CD4-positive, alpha-beta memory T cell (primary cell): ENCODE results near the gene EMILIN2. TPM values are rescaled to one million over a fixed set of nuclear protein-coding genes. Genes with fewer than 3 reads are reported as not detected.
"Not testable (repeated sequence)": the region's sequence is repeated elsewhere in the genome, so short reads cannot be mapped to it uniquely, and the experiment has no call there.

Experiments used
- CTCF ChIA-PET: fragments of 350-600 bp; sonication (Branson Sonifier 250); formaldehyde crosslinking; loops from one replicate; lab custom pipeline; 2021; ENCODE audit warnings: inconsistent platforms; ENCODE audit not compliant: partially characterized antibody; lab: Charles Lee
- POLR2A ChIA-PET: fragments of 350-600 bp; sonication (Branson Sonifier 250); formaldehyde crosslinking; loops from one replicate; lab custom pipeline; 2021; ENCODE audit not compliant: partially characterized antibody; lab: Charles Lee
- DNase-seq, 5 donors: peaks; one replicate each; pipeline versions ENCODE4 v3.0.0 to v3.0.0-alpha.2; 2020 to 2022; ENCODE audit warnings: mixed read lengths in 1 of 5
- H3K27ac ChIP-seq: one replicate; pipeline ENCODE4 v1.7.0; 2013; ENCODE audit warnings: low read depth, low read length
- H3K27me3 ChIP-seq: 2 replicates; pipeline ENCODE4 v1.7.0; 2013; ENCODE audit warnings: mild to moderate bottlenecking, low read length, moderate library complexity; ENCODE audit not compliant: insufficient read depth
- H3K36me3 ChIP-seq: 2 replicates; pipeline ENCODE4 v1.7.0; 2013; ENCODE audit warnings: mild to moderate bottlenecking, low read length, moderate library complexity; ENCODE audit not compliant: insufficient read depth
- H3K4me1 ChIP-seq: 2 replicates; pipeline ENCODE4 v1.7.0; 2013; ENCODE audit warnings: mild to moderate bottlenecking, low read length, moderate library complexity; ENCODE audit not compliant: insufficient read depth
- H3K4me3 ChIP-seq, 2 donors: one replicate each; pipeline ENCODE4 v1.7.0; 2013; ENCODE audit warnings: low read length in 2 of 2, mild to moderate bottlenecking in 1 of 2
- H3K9me3 ChIP-seq, 2 donors: one replicate each; pipeline ENCODE4 v1.7.0; 2013; ENCODE audit warnings: low read length in 2 of 2, control low read depth in 1 of 2; ENCODE audit not compliant: control insufficient read depth in 1 of 2
- H3K27ac Mint-ChIP-seq, 7 donors: one replicate each; pipeline ENCODE4 v1.8.0; 2020 to 2021; ENCODE audit warnings: mixed read lengths in 7 of 7, mild to moderate bottlenecking in 6 of 7, inconsistent platforms in 3 of 7, moderate library complexity in 3 of 7
- H3K27me3 Mint-ChIP-seq, 2 donors: one replicate each; pipeline ENCODE4 v1.8.0; 2020 to 2021; ENCODE audit warnings: mixed read lengths in 2 of 2
- H3K36me3 Mint-ChIP-seq, 2 donors: one replicate each; pipeline ENCODE4 v1.8.0; 2020 to 2021; ENCODE audit warnings: mixed read lengths in 2 of 2, inconsistent platforms in 1 of 2, mild to moderate bottlenecking in 1 of 2
- H3K4me1 Mint-ChIP-seq, 4 donors: one replicate each; pipeline ENCODE4 v1.8.0; 2020 to 2021; ENCODE audit warnings: mixed read lengths in 4 of 4, mild to moderate bottlenecking in 1 of 4
- H3K4me3 Mint-ChIP-seq, 8 donors: one replicate each; pipeline ENCODE4 v1.8.0; 2020 to 2021; ENCODE audit warnings: mixed read lengths in 8 of 8, mild to moderate bottlenecking in 7 of 8, moderate library complexity in 6 of 8, inconsistent platforms in 3 of 8
- H3K9me3 Mint-ChIP-seq, 8 donors: one replicate each; pipeline ENCODE4 v1.8.0; 2020 to 2021; ENCODE audit warnings: mixed read lengths in 8 of 8, mild to moderate bottlenecking in 5 of 8, inconsistent platforms in 3 of 8, moderate library complexity in 1 of 8
- intact Hi-C: fragments of 100-400 bp; cut with micrococcal nuclease; formaldehyde crosslinking; loops from one replicate; pipeline ENCODE4 v1.15.1; 2023
- polyA plus RNA-seq, 2 donors: library from polyadenylated mRNA; unstranded; fragments of 300-500 nt; fragmentation: Illumina TruSeq; gene quantifications; one replicate each; pipeline ENCODE4 v1.2.3, GENCODE V29; 2021
- total RNA-seq, 2 experiments: library from RNA; stranded (reverse); gene quantifications; one replicate each; pipeline ENCODE4 v1.2.3, GENCODE V29; 2021

Gene EMILIN2
- total RNA-seq (10 to 100 TPM in 1 of 2 experiments, 1 to 10 TPM in 1; 9.5 to 11.4 TPM), polyA plus RNA-seq (1 to 10 TPM; 4.9 to 7.7 TPM)

- Histone ChIP-seq H3K4me1 (peaks cover 29% of the 10 kb centered on the region), H3K9me3 (no peaks in the 10 kb centered on the region), H3K36me3 (no peaks in the 10 kb centered on the region), H3K27me3 (peaks cover 21% of the 10 kb centered on the region), H3K4me3 (peak within 1 kb of the TSS; percentile 23 to 64), H3K27ac (no peak within 1 kb of the TSS)
- H3K4me1 Mint-ChIP-seq, result peaks cover 15 to 24% (median 21%) of the 10 kb centered on the region in 4 donors
- H3K4me3 Mint-ChIP-seq, result peak within 1 kb of the TSS; percentile 86 to 94 (median 91)
- DNase-seq, result peak; percentile 32 to 58 (median 37)
- H3K27me3 Mint-ChIP-seq, result peaks cover 33 to 35% of the 10 kb centered on the region in 2 donors
- CTCF ChIA-PET, result no interaction called here
- H3K9me3 Mint-ChIP-seq, result no peaks in the 10 kb centered on the region
- POLR2A ChIA-PET, result interaction anchor here (1.0 to 1.5 kb wide), 3 partner anchors 43 to 60 kb away, joined by 3 to 9 read pairs (median 5); no protein-coding TSS in a partner anchor
- intact Hi-C loops, result loop anchor here (2.0 to 5.0 kb wide), 2 partner anchors 36 to 60 kb away; no protein-coding TSS in a partner anchor
- peak within 1 kb of the TSS in 5 of 7 donors; percentile 35 to 73 (median 65) for H3K27ac Mint-ChIP-seq
- H3K36me3 Mint-ChIP-seq, result peaks cover 0 to 2% of the 10 kb centered on the region in 2 donors
Measured at GRCh38 chr18:2846636-2847316, at the start of gene EMILIN2. TSS of gene EMILIN2 (plus strand) at chr18:2847006. CDS start at chr18:2847189, 183 bp downstream.

- Mint-ChIP-seq H3K4me1 (peaks cover under 1 to 15% (median 9%) of the 10 kb centered on the region in 4 donors), H3K27ac (peak overlapping the region in 2 of 7 donors; percentile 43 to 62), H3K9me3 (no peaks in the 10 kb centered on the region), H3K27me3 (no peaks in the 10 kb centered on the region), H3K4me3 (no peak overlapping the region), H3K36me3 (peaks cover 63 to 71% of the 10 kb centered on the region in 2 donors)
- CTCF ChIA-PET, result no interaction called here
- no peak overlapping the region for H3K4me3 ChIP-seq
- POLR2A ChIA-PET, result no interaction called here
- no peaks in the 10 kb centered on the region for H3K9me3 ChIP-seq
- intact Hi-C loops, result no loop called here
- peaks cover 52% of the 10 kb centered on the region for H3K36me3 ChIP-seq
- no peak for DNase-seq
- H3K27ac ChIP-seq, result no peak overlapping the region
- no peaks in the 10 kb centered on the region for H3K4me1 ChIP-seq
- H3K27me3 ChIP-seq, result no peaks in the 10 kb centered on the region
Measured at GRCh38 chr18:2797951-2798350, 48.9 kb upstream of the EMILIN2 start.

- ChIA-PET CTCF (no interaction called here), POLR2A (no interaction called here)
- H3K27me3 Mint-ChIP-seq, result no peaks in the 10 kb centered on the region
- peaks cover 60% of the 10 kb centered on the region for H3K36me3 ChIP-seq
- H3K9me3 Mint-ChIP-seq, result no peaks in the 10 kb centered on the region
- no peaks in the 10 kb centered on the region for H3K9me3 ChIP-seq
- H3K27ac ChIP-seq, result no peak overlapping the region
- H3K27me3 ChIP-seq, result no peaks in the 10 kb centered on the region
- DNase-seq, result no peak
- H3K36me3 Mint-ChIP-seq, result peaks cover 68 to 70% of the 10 kb centered on the region in 2 donors
- H3K4me1 Mint-ChIP-seq, result peaks cover 0 to 14% (median 9%) of the 10 kb centered on the region in 4 donors
- no peak overlapping the region for H3K4me3 Mint-ChIP-seq
- peak overlapping the region in 2 of 7 donors; percentile 11 to 62 for H3K27ac Mint-ChIP-seq
- no peaks in the 10 kb centered on the region for H3K4me1 ChIP-seq
- H3K4me3 ChIP-seq, result no peak overlapping the region
- intact Hi-C loops, result no loop called here
Measured at GRCh38 chr18:2799369-2799768, 47.4 kb upstream of the EMILIN2 start.

- no peak overlapping the region for H3K27ac ChIP-seq
- peaks cover 0 to 5% of the 10 kb centered on the region in 2 donors for H3K9me3 ChIP-seq
- Mint-ChIP-seq H3K27me3 (no peaks in the 10 kb centered on the region), H3K4me3 (no peak overlapping the region), H3K9me3 (peaks cover 2 to 30% (median 12%) of the 10 kb centered on the region in 8 donors), H3K36me3 (peaks cover 30 to 38% of the 10 kb centered on the region in 2 donors), H3K4me1 (peaks cover 0 to 1% (median 0%) of the 10 kb centered on the region in 4 donors), H3K27ac (peak overlapping the region in 3 of 7 donors; percentile 31 to 77 (median 71))
- CTCF ChIA-PET, result no interaction called here
- intact Hi-C loops, result loop anchor here (5.0 kb wide), 1 partner anchor 86 kb away; no protein-coding TSS in a partner anchor
- peaks cover 17% of the 10 kb centered on the region for H3K36me3 ChIP-seq
- no peaks in the 10 kb centered on the region for H3K4me1 ChIP-seq
- H3K4me3 ChIP-seq, result no peak overlapping the region
- POLR2A ChIA-PET, result interaction anchor here (0.6 kb wide), 1 partner anchor 71 kb away, joined by 4 read pairs; no protein-coding TSS in a partner anchor
- no peak for DNase-seq
- H3K27me3 ChIP-seq, result no peaks in the 10 kb centered on the region
Measured at GRCh38 chr18:2805970-2806943, 40.5 kb upstream of the EMILIN2 start.

- Mint-ChIP-seq H3K4me3 (peak overlapping the region in 1 of 8 donors; percentile 6), H3K9me3 (peaks cover 7 to 52% (median 33%) of the 10 kb centered on the region in 8 donors), H3K27ac (peak overlapping the region in 1 of 7 donors; percentile 13), H3K36me3 (peaks cover 20 to 44% of the 10 kb centered on the region in 2 donors)
- intact Hi-C loops, result loop anchor here (5.0 kb wide), 1 partner anchor 84 kb away; no protein-coding TSS in a partner anchor
- H3K27me3 ChIP-seq, H3K4me3 ChIP-seq, H3K9me3 ChIP-seq, DNase-seq, H3K4me1 ChIP-seq, H3K27me3 Mint-ChIP-seq, H3K27ac ChIP-seq, H3K4me1 Mint-ChIP-seq: not testable (repeated sequence)
- H3K36me3 ChIP-seq, result peaks cover 12% of the 10 kb centered on the region
- CTCF ChIA-PET, result interaction anchor here (1.1 kb wide), 1 partner anchor 17 kb away, joined by 3 read pairs; no protein-coding TSS in a partner anchor
- POLR2A ChIA-PET, result interaction anchor here (1.0 kb wide), 1 partner anchor 99 kb away, joined by 3 read pairs; no protein-coding TSS in a partner anchor
Measured at GRCh38 chr18:2808640-2809039, 38.2 kb upstream of the EMILIN2 start.

GRCh38 chr18:2809666-2810183, 37.1 kb upstream of the EMILIN2 start:
- POLR2A ChIA-PET, result not testable (repeated sequence)

More at GRCh38 chr18:2809666-2810183, 37.1 kb upstream of the EMILIN2 start:
- peaks cover 16 to 42% of the 10 kb centered on the region in 2 donors for H3K36me3 Mint-ChIP-seq
- H3K27me3 ChIP-seq, H3K4me1 ChIP-seq, H3K36me3 ChIP-seq, DNase-seq, H3K27ac ChIP-seq, H3K4me3 Mint-ChIP-seq, H3K9me3 ChIP-seq, H3K4me3 ChIP-seq, H3K27me3 Mint-ChIP-seq, H3K4me1 Mint-ChIP-seq, H3K27ac Mint-ChIP-seq: not testable (repeated sequence)
- CTCF ChIA-PET, result interaction anchor here (0.7 to 1.1 kb wide), 2 partner anchors 18 to 41 kb away, joined by 3 read pairs; no protein-coding TSS in a partner anchor
- intact Hi-C loops, result loop anchor here (5.0 kb wide), 1 partner anchor 83 kb away; no protein-coding TSS in a partner anchor
- peaks cover 10 to 61% (median 40%) of the 10 kb centered on the region in 8 donors for H3K9me3 Mint-ChIP-seq
